ENCODE measurements around the gene LNPEP.

Gene LNPEP

GRCh38 chr5:96935559-96936430 is at the start of gene LNPEP:
Gene LNPEP (plus strand): TSS chr5:96936080. CDS start chr5:96936156, 76 bp downstream.
- DNase-seq (ENCODE audit: low read depth in 2 of 2, low spot score in 1 of 2): peak; percentile 78 to 92

DNA sequence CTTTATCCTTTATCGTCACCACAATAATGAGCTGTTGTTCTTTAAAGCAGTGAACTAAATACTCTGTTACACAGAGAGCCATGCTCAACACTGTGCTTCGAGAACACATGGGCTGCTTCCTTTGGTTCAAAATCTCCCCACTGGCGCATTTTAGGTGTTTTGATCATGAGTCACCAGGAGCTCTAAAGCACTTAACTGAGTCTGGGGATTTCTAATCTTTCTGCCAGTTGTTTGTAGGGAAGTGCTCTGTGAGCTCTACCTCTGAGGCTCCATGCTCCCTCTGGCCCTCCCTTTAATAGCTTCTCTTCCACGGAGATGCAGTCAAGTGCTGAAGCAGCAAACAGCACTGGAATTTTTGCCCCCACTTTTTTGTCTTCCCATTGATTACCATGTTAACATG is 42.5 kb upstream of the LNPEP start:
- DNase-seq (ENCODE audit: low read depth in 2 of 2, low spot score in 1 of 2): no peak

DNA sequence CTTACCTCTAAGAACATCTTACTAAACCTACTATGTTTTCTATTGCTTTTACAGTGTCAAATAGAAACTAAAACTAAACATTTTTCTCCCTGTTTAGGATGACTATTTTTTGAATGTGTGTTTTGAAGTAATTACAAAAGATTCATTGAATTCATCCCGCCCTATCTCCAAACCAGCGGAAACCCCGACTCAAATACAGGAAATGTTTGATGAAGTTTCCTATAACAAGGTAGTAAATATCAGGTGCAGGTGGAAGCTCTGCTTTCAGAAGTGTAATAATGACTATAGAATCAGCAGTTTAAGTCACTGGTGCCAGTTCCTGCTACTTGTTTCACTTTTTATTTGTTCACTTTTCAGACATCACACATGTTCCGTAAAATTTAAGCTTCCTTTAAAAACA is 39.6 kb upstream of the LNPEP start:
- no peak for DNase-seq (ENCODE audit: low read depth in 2 of 2, low spot score in 1 of 2)

DNA sequence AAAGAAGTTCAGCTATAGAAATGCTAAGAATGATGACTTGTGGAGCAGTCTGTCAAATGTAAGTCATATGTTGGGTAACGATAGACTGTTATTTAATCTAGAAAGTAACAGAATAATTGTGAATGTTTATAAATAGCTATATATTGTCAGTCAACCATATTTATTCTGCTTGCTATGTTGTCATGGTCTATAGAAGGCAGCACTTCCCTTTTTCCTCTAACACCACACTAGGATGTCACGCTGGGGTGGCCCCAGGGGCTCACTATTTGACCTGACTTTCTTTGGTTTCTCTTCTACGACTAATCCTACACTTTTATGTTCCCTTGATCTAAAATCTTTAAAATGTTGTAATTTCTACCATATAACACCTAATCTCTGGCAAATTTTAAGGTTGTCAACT is 39.1 kb upstream of the LNPEP start:
- DNase-seq (ENCODE audit: low read depth in 2 of 2, low spot score in 1 of 2): no peak

GRCh38 chr5:96901384-96901783 is 34.5 kb upstream of the LNPEP start:
- DNase-seq (ENCODE audit: low read depth in 2 of 2, low spot score in 1 of 2): no peak

- no peak for DNase-seq (ENCODE audit: low read depth in 2 of 2, low spot score in 1 of 2)
Observed at GRCh38 chr5:96901841-96902240, 34.0 kb upstream of the LNPEP start.

- no peak for DNase-seq (ENCODE audit: low read depth in 2 of 2, low spot score in 1 of 2)
Observed at GRCh38 chr5:96902876-96903275, 33.0 kb upstream of the LNPEP start.

DNA sequence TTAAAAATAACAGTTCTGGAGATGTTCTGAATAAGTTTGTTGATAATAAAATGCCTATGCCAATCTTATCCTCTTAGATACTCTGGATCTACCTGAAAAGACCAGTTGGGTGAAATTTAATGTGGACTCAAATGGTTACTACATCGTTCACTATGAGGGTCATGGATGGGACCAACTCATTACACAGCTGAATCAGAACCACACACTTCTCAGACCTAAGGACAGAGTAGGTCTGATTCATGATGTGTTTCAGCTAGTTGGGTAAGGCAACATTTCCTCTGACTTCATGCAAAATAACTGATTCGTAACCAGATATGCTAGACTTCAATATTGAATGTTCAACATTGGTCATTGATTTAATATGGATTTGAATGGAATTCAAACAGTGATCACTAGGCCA is 32.6 kb upstream of the LNPEP start:
- no peak for DNase-seq (ENCODE audit: low read depth in 2 of 2, low spot score in 1 of 2)

- no peak for DNase-seq (ENCODE audit: low read depth in 2 of 2, low spot score in 1 of 2)
Observed at GRCh38 chr5:96904054-96904931, 31.6 kb upstream of the LNPEP start.

DNA sequence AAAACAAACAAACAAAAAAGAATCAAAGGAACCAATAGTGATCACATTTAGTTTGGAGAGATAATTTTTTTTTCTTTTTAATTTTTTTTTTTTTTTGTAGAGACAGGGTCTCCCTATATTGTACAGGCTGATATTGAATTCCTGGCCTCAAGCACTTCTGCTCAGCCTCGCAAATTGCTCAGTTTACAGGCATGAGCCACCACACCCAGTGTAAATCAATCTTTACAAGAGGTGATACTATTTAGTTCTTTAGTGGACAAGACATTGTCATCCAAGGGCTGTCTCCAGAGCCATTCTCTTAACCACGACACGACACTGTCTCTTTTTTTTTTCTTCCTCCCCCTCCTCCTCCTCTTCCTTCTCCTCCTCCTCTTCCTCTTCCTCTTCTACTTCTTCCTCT is 30.0 kb upstream of the LNPEP start:
- DNase-seq (ENCODE audit: low read depth in 2 of 2, low spot score in 1 of 2): no peak

- no peak for DNase-seq (ENCODE audit: low read depth in 2 of 2, low spot score in 1 of 2)
Observed at GRCh38 chr5:96909003-96909402, 26.9 kb upstream of the LNPEP start.

- no peak for DNase-seq (ENCODE audit: low read depth in 2 of 2, low spot score in 1 of 2)
Observed at GRCh38 chr5:96909435-96909834, 26.4 kb upstream of the LNPEP start.

- no peak for DNase-seq (ENCODE audit: low read depth in 2 of 2, low spot score in 1 of 2)
Observed at GRCh38 chr5:96911139-96911538, 24.7 kb upstream of the LNPEP start.

DNA sequence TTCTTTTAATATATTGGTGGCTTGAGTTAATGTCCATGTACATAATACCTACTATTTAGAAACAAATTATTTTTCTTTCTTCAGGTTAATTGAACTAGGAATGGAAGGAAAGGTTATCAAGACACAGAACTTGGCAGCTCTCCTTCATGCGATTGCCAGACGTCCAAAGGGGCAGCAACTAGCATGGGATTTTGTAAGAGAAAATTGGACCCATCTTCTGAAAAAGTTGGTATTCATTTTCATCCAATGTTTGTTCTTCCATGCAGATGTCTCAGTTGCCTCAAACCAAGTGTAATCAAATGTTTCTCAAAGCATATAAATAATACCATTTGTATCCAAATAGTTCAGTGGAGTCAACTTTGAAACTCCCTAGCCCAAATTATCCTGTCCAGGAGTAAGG is 22.6 kb upstream of the LNPEP start:
- DNase-seq (ENCODE audit: low read depth in 2 of 2, low spot score in 1 of 2): no peak

DNA sequence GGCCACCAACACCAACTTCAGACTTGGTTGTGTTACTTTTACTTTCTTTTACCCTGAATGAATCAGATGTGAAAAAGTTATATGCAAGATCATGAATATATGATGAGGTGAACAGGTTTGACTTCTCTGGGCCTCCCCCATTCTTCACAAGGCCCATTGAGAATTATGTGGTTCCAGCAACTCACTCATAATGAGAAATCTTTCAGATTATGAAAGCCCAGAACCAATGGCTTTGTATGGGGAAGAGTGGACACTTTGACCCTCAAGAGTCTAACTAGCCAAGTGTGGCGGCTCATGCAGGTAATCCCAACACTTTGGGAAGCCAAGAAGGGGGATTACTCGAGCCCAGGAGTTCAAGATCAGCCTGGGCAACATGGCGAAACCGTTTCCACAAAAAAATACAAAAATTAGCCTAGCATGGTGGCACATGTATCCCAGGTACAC is 16.1 kb upstream of the LNPEP start:
- DNase-seq (ENCODE audit: low read depth in 2 of 2, low spot score in 1 of 2): no peak

DNA sequence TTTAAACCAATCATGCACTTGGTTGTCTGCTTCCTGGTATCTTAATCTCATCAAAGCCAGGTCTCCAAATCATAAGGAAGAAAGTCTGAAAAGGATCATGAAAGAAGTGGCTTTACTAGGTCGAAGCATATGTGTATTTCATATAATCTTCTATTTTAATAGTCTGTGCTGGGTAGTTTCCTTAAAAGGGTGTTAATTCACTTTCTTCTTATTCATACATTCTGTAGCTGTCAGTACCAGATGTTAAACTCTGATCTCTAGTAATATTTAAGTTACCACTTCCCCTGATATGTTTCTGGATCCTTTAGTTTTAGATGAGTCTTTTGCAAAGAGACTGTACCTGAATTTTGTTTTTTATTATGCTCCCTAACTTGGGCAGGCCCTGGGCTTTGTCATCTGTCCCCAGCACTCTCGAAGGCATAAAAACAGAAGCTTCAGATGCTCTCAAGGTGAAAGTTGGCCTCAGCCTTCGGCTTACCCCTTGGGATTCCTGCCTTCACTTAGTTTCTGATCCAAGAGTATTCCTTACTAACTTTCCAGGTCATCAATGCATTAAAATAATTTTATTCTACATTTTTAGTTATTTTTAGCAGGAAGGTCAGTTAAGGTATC is 15.0 kb upstream of the LNPEP start:
- DNase-seq (ENCODE audit: low read depth in 2 of 2, low spot score in 1 of 2): no peak

DNA sequence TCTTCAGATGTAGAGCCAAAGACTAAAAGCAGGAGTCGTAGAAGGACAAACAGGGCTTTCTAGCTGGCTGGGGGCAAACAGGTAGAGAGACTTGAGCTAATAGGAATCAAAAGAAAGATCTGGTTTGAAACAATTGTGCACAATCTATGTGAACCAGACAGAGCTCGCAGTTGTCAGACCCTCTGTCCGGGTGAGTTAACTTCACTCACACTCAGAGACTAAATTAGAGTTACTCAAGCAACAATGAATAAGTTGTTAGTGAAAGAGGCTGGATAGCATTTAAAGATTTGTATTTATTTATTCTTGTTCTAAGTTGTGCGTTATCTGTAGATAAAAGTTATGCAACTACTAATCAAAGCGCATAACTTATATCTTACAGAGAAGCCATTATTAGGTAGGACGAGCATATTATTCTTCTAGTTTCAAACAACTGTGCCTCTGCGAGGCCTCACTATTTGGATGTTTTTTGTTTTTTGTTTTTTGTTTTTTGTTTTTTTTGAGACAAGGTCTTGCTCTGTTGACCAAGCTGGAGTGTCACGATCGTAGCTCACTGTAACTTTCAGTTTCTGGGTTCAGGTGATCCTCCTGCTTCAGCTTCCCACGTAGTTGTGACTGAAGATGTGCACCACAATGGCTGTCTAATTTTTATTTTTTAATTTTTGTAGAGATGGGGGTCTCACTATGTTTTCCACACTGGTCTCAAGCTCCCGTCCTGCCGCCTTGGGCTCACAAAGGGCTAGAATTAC is 13.2 kb upstream of the LNPEP start:
- DNase-seq (ENCODE audit: low read depth in 2 of 2, low spot score in 1 of 2): no peak

DNA sequence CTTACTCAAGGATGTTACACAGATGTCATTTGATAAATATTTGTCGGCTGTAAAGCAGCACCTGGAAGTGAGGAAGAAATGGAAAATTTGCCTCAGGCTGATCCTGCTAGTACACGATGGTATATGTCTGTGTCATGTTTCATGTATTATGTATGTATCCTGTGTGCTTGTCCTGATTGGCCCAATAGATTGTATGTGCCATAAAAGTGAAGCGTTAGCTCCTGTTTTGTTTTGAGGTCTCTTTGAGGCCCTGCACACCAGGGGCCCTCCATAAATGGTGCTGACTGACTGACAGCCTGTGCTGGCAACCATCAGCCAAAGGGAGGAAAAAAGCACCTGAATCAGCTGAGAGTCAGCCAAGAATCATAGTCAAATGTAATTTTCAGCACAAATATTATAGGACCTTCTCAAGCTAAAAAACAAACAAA is 11.8 kb upstream of the LNPEP start:
- DNase-seq (ENCODE audit: low read depth in 2 of 2, low spot score in 1 of 2): no peak

GRCh38 chr5:96926276-96926675 is 9.6 kb upstream of the LNPEP start:
- DNase-seq (ENCODE audit: low read depth in 2 of 2, low spot score in 1 of 2): no peak

DNA sequence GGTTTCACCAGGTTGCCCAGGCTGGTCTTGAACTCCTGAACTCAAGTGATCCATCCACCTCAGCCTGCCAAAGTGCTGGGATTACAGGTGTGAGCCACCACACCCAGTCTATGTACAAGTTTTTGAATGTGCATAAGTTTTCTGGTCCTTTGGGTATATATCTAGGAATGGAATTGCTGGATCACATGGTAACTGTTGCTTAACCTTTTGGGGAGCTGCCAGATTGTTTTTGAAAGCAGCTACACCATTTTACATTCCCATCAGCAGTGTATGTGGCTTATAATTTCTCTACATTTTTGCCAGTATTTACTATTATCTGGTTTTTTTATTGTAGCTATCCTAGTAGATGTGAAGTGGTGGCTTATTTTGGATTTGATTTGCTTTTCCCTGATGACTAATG is 8.9 kb upstream of the LNPEP start:
- DNase-seq (ENCODE audit: low read depth in 2 of 2, low spot score in 1 of 2): no peak

Data from stimulated activated CD8-positive, alpha-beta memory T cell treated with anti-CD3 and anti-CD28 coated beads, Interleukin-4, amount 100 ng/mL, for 4 hours (primary cell).